ENCODE measurements around the gene TOP3A. TPM values are rescaled to one million over a fixed set of nuclear protein-coding genes. Genes with fewer than 3 reads are reported as not detected.

The TOP3A gene
- total and polyA plus RNA-seq, 2 of the 13 experiments (the other 11 are each of a cell fraction or from before 2014, with no cell fraction given): 16.9 to 36.8 TPM

GRCh38 chr17:18260332-18261145, 54.3 kb downstream of the TOP3A start, which contains the start of gene MIEF2 (continued):
- TF ChIP-seq PRPF4 (IDR thresholded peaks at IDR 0.05; ENCODE audit: low read depth, low read length, poor library complexity, severe bottlenecking) (no peak), ZNF230 (CRISPR knock-in tag; IDR thresholded peaks at IDR 0.05) (0 out of 2 replicates have a peak, but pooled peaks have one; percentile 65), NAIF1 (CRISPR knock-in tag; IDR thresholded peaks at IDR 0.05; ENCODE audit: borderline replicate concordance) (0 out of 2 replicates have a peak, but pooled peaks have one; percentile 71), ZNF576 (CRISPR knock-in tag; IDR thresholded peaks at IDR 0.05) (no peak), MAX (IDR thresholded peaks at IDR 0.05) (peak; percentile 55), ARNT (IDR thresholded peaks at IDR 0.05) (no peak), UBTF (CRISPR knock-in tag; IDR thresholded peaks at IDR 0.05) (peak; percentile 97), HOXA7 (CRISPR knock-in tag; IDR thresholded peaks at IDR 0.05) (no peak), ZNF780A (CRISPR knock-in tag; IDR thresholded peaks at IDR 0.05) (no peak), HOXA3 (CRISPR knock-in tag; IDR thresholded peaks at IDR 0.05) (peak; percentile 73), EEA1 (CRISPR knock-in tag; IDR thresholded peaks at IDR 0.05; ENCODE audit: borderline replicate concordance) (peak; percentile 28; the same call in 1 of the 2 replicates), ZFP1 (CRISPR knock-in tag; IDR thresholded peaks at IDR 0.05) (no peak), TEAD2 (CRISPR knock-in tag; IDR thresholded peaks at IDR 0.05) (no peak), HNF1B (CRISPR knock-in tag; IDR thresholded peaks at IDR 0.05) (peak; percentile 70; the same call in 1 of the 2 replicates), ZSCAN20 (CRISPR knock-in tag; IDR thresholded peaks at IDR 0.05; ENCODE audit: borderline replicate concordance) (0 out of 2 replicates have a peak, but pooled peaks have one; percentile 47), SALL2 (CRISPR knock-in tag; IDR thresholded peaks at IDR 0.05) (no peak), TFDP2 (CRISPR knock-in tag; IDR thresholded peaks at IDR 0.05) (peak; percentile 74; the same call in 1 of the 2 replicates), SPEN (CRISPR knock-in tag; IDR thresholded peaks at IDR 0.05; ENCODE audit: low read depth) (peak; percentile 46), ZNF75D (CRISPR knock-in tag; IDR thresholded peaks at IDR 0.05; ENCODE audit: borderline replicate concordance) (no peak), ZBTB42 (CRISPR knock-in tag; IDR thresholded peaks at IDR 0.05) (0 out of 2 replicates have a peak, but pooled peaks have one; percentile 40), KLF16 (CRISPR knock-in tag; IDR thresholded peaks at IDR 0.05) (peak in 1 of 2 experiments; percentile 76; a peak in 2 of 4 replicates)
- TF ChIP-seq, protein P1, sequence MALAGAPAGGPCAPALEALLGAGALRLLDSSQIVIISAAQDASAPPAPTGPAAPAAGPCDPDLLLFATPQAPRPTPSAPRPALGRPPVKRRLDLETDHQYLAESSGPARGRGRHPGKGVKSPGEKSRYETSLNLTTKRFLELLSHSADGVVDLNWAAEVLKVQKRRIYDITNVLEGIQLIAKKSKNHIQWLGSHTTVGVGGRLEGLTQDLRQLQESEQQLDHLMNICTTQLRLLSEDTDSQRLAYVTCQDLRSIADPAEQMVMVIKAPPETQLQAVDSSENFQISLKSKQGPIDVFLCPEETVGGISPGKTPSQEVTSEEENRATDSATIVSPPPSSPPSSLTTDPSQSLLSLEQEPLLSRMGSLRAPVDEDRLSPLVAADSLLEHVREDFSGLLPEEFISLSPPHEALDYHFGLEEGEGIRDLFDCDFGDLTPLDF (CRISPR knock-in tag; IDR thresholded peaks at IDR 0.05): no peak

Data from HepG2 (cell line).